HepG2 (cell line): Measurements from ENCODE around the gene MASTL. TPM values are rescaled to one million over a fixed set of nuclear protein-coding genes. Genes with fewer than 3 reads are reported as not detected.

Experiments
- ATAC-seq: fragments of 200-7000 bp; cut with Tn5 transposase; 3 replicates; pipeline ENCODE4 v1.9.1; 2020; ENCODE audit warnings: mild to moderate bottlenecking, moderate library complexity
- BruUV-seq: library from RNA; stranded (reverse); fragments of 400-500 nt; replicated peaks from 2 replicates; lab custom pipeline; 2021; lab: Mats Ljungman, UMichigan
- CTCF ChIA-PET: fragments of 300-600 bp; formaldehyde crosslinking; extraction: SDS; loops from one replicate; lab custom pipeline; 2021; ENCODE audit warnings: low total read pairs, inconsistent platforms, low intra/inter-chr PET ratio; lab: Yijun Ruan, JAX
- POLR2A ChIA-PET: fragments of 350-600 bp; sonication (Branson Sonifier 250); formaldehyde crosslinking; loops from one replicate; lab custom pipeline; 2020; ENCODE audit warnings: antibody characterized with exemption, inconsistent platforms; lab: Yijun Ruan, JAX
- DNase-seq: peaks from one replicate; pipeline ENCODE4 v3.0.0-alpha.2; 2015; ENCODE audit warnings: low spot score
- FAIRE-seq: peaks from 3 replicates; lab custom pipeline; 2011; peaks lifted over from hg19 to GRCh38; lab: Jason Lieb, UNC
- H2AFZ ChIP-seq: one replicate; pipeline ENCODE4 v1.6.1; 2011; ENCODE audit warnings: low read length, inconsistent platforms
- H3K27ac ChIP-seq: fragments of 300-600 bp; 3 replicates; pipeline ENCODE4 v1.8.0; 2011; ENCODE audit warnings: mixed run types, mild to moderate bottlenecking, mixed read lengths, low read length, inconsistent platforms; ENCODE audit not compliant: insufficient read depth; ENCODE audit errors: extremely low read length
- H3K27me3 ChIP-seq, 2 experiments: fragments of 200-600 bp in 1 of 2; 2 replicates in 1 of 2; 3 replicates in 1 of 2; pipeline versions ENCODE4 v1.6.0 to v1.8.0; 2011; ENCODE audit warnings: low read length in 2 of 2, mild to moderate bottlenecking in 2 of 2, moderate library complexity in 2 of 2, inconsistent platforms in 1 of 2; ENCODE audit not compliant: insufficient read depth in 2 of 2, control insufficient read depth in 1 of 2
- H3K36me3 ChIP-seq, 2 experiments: fragments of 200-600 bp in 1 of 2; replicated peaks in 1 of 2; 2 replicates in 1 of 2; 3 replicates in 1 of 2; pipeline versions ENCODE4 v1.5.1 to v1.8.0; 2011; ENCODE audit warnings: low read length in 2 of 2, inconsistent platforms in 1 of 2; ENCODE audit not compliant: insufficient read depth in 2 of 2, control insufficient read depth in 1 of 2
- H3K4me1 ChIP-seq: 2 replicates; pipeline ENCODE4 v1.5.1; 2012; ENCODE audit warnings: low read length, inconsistent platforms; ENCODE audit not compliant: insufficient read depth
- H3K4me2 ChIP-seq: 2 replicates; pipeline ENCODE4 v1.6.0; 2011; ENCODE audit warnings: low read depth, low read length, inconsistent platforms
- H3K4me3 ChIP-seq, 3 experiments: fragments of 200-600 bp in 1 of 3; sonication (generic), shearing (Covaris generic) in 1 of 3; replicated peaks in 1 of 3; 2 replicates each; pipeline ENCODE4 v1.5.1; 2011 to 2016; ENCODE audit warnings: low read length in 3 of 3, inconsistent platforms in 2 of 3, low read depth in 2 of 3, mild to moderate bottlenecking in 2 of 3, control low read depth in 1 of 3, mixed read lengths in 1 of 3; ENCODE audit not compliant: insufficient read depth in 1 of 3
- H3K79me2 ChIP-seq: one replicate; pipeline ENCODE4 v1.6.1; 2011; ENCODE audit warnings: low read length, inconsistent platforms; ENCODE audit not compliant: insufficient read depth
- H3K9ac ChIP-seq: 2 replicates; pipeline ENCODE4 v1.6.0; 2011; ENCODE audit warnings: mild to moderate bottlenecking, low read depth, low read length, inconsistent platforms; ENCODE audit not compliant: insufficient read depth
- H3K9me3 ChIP-seq: 2 replicates; pipeline ENCODE4 v1.5.1; 2012; ENCODE audit warnings: mild to moderate bottlenecking, low read length
- H4K20me1 ChIP-seq: 2 replicates; pipeline ENCODE4 v1.6.0; 2011; ENCODE audit warnings: inconsistent platforms, mild to moderate bottlenecking, low read length, moderate library complexity; ENCODE audit not compliant: insufficient read depth
- AGO2 ChIP-seq: fragments of 200-400 bp; formaldehyde crosslinking; optimal IDR thresholded peaks from 2 replicates; pipeline ENCODE3; 2017; ENCODE audit warnings: mild to moderate bottlenecking, low read depth, low read length, moderate library complexity
- HDAC2 ChIP-seq: sonication (generic); formaldehyde crosslinking; IDR thresholded peaks from 2 replicates; pipeline ENCODE4 v1.4.0; 2020; ENCODE audit warnings: missing genetic modification reagents
- KDM2A ChIP-seq: sonication (generic); formaldehyde crosslinking; IDR thresholded peaks from 2 replicates; pipeline ENCODE4 v1.4.0; 2020; ENCODE audit warnings: low read depth, missing genetic modification reagents, borderline replicate concordance
- NRL ChIP-seq: sonication (generic); formaldehyde crosslinking; IDR thresholded peaks from 2 replicates; pipeline ENCODE4 v1.5.0; 2020; ENCODE audit warnings: missing genetic modification reagents, mild to moderate bottlenecking, moderate library complexity, borderline replicate concordance
- RBFOX2 ChIP-seq: fragments of 200-400 bp; formaldehyde crosslinking; IDR thresholded peaks from 2 replicates; pipeline ENCODE4 v1.6.1; 2017; ENCODE audit warnings: low read depth, mild to moderate bottlenecking, low read length
- ZNF547 ChIP-seq: sonication (generic); formaldehyde crosslinking; IDR thresholded peaks from 2 replicates; pipeline ENCODE4 v1.5.1; 2020; ENCODE audit warnings: mild to moderate bottlenecking, missing genetic modification reagents
- ZNF562 ChIP-seq: sonication (generic); formaldehyde crosslinking; IDR thresholded peaks from 2 replicates; pipeline ENCODE4 v1.8.0; 2022; ENCODE audit warnings: missing genetic modification reagents, borderline replicate concordance
- ZNF572 ChIP-seq: sonication (generic); formaldehyde crosslinking; IDR thresholded peaks from 2 replicates; pipeline ENCODE4 v1.5.1; 2020; ENCODE audit warnings: mild to moderate bottlenecking, missing genetic modification reagents
- ZNF781 ChIP-seq: sonication (generic); formaldehyde crosslinking; IDR thresholded peaks from 2 replicates; pipeline ENCODE4 v1.5.1; 2020; ENCODE audit warnings: borderline replicate concordance, mild to moderate bottlenecking, missing genetic modification reagents; ENCODE audit errors: not compliant biosample characterization
- ZNF878 ChIP-seq: sonication (generic); formaldehyde crosslinking; IDR thresholded peaks from 2 replicates; pipeline ENCODE4 v1.8.1; 2023; ENCODE audit warnings: mild to moderate bottlenecking, missing genetic modification reagents, moderate library complexity
- WGBS: methylation state at CpG from one replicate; pipeline ENCODE4 v1.1.6; 2017; ENCODE audit warnings: low lambda C conversion rate; 5-methylcytosine and 5-hydroxymethylcytosine counted together
- in situ Hi-C: cut with HindIII; loops from 2 replicates; pipeline ENCODE4 v1.10.0; 2017; ENCODE audit warnings: low pct_unique_long_range_greater_than_20kb; ENCODE audit not compliant: extremely low pct_ligation_motif_present
- intact Hi-C: fragments of 100-400 bp; cut with micrococcal nuclease; formaldehyde crosslinking; loops from one replicate; pipeline ENCODE4 v1.10.0; 2022; ENCODE audit not compliant: unreplicated experiment
- polyA plus RNA-seq, 8 experiments: library from polyadenylated mRNA; depleted of rRNA in 3 of 8; stranded (reverse) in 7 of 8; unstranded in 1 of 8; fragments of >200 nt; fragmentation: Illumina TruSeq in 4 of 8; extraction: Trizol in 4 of 8; gene quantifications; 2 replicates each; pipeline versions ENCODE4 v1.2.1 to v1.2.3, GENCODE V29; 2011 to 2016; ENCODE audit warnings: low read depth in 4 of 8, missing spikeins in 1 of 8, mixed read lengths in 1 of 8; ENCODE audit not compliant: insufficient read depth in 1 of 8
- total RNA-seq, 5 experiments: library from RNA; depleted of rRNA; stranded (reverse); fragments of >200 nt; fragmentation: Illumina TruSeq; extraction: Trizol; gene quantifications; 2 replicates each; pipeline ENCODE4 v1.2.3, GENCODE V29; 2016; ENCODE audit warnings: low read depth in 1 of 5
- TF ChIP-seq, protein P1 (sequence below): sonication (generic); formaldehyde crosslinking; IDR thresholded peaks from 2 replicates; pipeline ENCODE4 v1.5.1; 2020; ENCODE audit warnings: missing genetic modification reagents, mild to moderate bottlenecking, borderline replicate concordance
- TF ChIP-seq, protein P2 (sequence below): sonication (generic); formaldehyde crosslinking; IDR thresholded peaks from 2 replicates; pipeline ENCODE4 v1.9.0; 2021; ENCODE audit warnings: missing genetic modification reagents, borderline replicate concordance
- TF ChIP-seq, protein P3 (sequence below): sonication (generic); formaldehyde crosslinking; IDR thresholded peaks from 2 replicates; pipeline ENCODE4 v1.4.0; 2020; ENCODE audit warnings: mild to moderate bottlenecking, missing genetic modification reagents

The MASTL gene
- total and polyA plus RNA-seq, 2 of the 13 experiments (the other 11 are each of a cell fraction or from before 2014, with no cell fraction given) = 6.0 to 18.0 TPM

DNA sequence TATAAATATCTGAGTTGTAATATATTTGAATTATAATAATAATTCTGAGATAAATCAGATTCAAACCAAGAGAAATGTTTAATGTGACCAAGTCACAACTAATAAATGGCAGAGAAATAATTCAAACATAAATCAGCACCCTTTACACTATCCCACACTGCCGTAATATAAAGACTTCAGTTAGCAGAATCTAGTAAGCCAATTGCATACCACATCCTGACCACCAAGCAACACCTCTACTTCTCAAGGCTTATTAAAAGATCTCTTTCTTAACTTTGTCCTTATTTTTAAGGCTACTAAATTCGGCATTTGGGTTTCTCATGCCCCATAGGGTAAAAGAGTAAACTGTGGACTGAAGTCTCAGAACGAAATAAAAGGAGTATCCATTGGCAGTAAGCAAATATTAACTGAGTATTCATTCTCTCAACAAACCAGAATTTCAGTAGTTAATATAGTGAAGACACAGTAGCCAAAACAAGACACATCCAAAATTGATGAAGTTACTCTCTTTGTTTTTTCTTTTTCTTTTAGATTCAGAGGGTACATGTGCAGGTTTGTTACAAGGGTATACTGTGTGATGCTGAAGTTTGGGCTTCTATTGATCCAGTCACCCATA is 70.6 kb downstream of the MASTL start:
- ATAC-seq (no peak), DNase-seq (no peak), FAIRE-seq (no peak)
- Histone ChIP-seq H4K20me1 (no peaks in the 10 kb centered on the region), H3K36me3 (peaks cover 4 to 23% of the 10 kb centered on the region in 2 experiments; a peak in 4 of 5 replicates), H3K4me2 (no peak overlapping the region), H3K27me3 (no peaks in the 10 kb centered on the region), H2AFZ (no peak overlapping the region), H3K4me3 (no peak overlapping the region), H3K4me1 (peaks cover 6% of the 10 kb centered on the region; the same call in 1 of the 2 replicates), H3K9me3 (no peaks in the 10 kb centered on the region), H3K79me2 (no peaks in the 10 kb centered on the region), H3K9ac (no peak overlapping the region), H3K27ac (no peak overlapping the region)
- in situ Hi-C loops (loop anchor here (10.0 kb wide), 1 partner anchor 129 kb away; no protein-coding TSS in a partner anchor), intact Hi-C loops (no loop called here)
- 62% methylated on average over 3 of the region's 3 CpGs for WGBS
- ChIA-PET POLR2A (no interaction called here), CTCF (no interaction called here)
- TF ChIP-seq ZNF878 (CRISPR knock-in tag) (no peak), ZNF547 (CRISPR knock-in tag) (no peak), ZNF562 (no peak), AGO2 (no peak), HDAC2 (no peak), ZNF572 (no peak), NRL (CRISPR knock-in tag) (no peak), RBFOX2 (no peak), ZNF781 (CRISPR knock-in tag) (no peak), KDM2A (no peak)
- TF ChIP-seq, protein P1, sequence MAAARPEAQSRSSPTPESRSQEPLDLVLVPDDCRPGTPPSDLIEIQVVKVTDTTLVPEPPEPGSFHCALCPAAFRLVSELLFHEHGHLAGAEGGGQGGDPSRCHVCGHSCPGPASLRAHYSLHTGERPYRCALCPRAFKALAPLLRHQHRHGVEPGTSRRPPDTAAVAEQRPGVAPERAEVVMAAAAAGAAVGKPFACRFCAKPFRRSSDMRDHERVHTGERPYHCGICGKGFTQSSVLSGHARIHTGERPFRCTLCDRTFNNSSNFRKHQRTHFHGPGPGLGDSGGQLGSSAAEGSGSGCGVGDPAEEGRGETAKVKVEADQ (CRISPR knock-in tag) = no peak
- TF ChIP-seq, protein P2, sequence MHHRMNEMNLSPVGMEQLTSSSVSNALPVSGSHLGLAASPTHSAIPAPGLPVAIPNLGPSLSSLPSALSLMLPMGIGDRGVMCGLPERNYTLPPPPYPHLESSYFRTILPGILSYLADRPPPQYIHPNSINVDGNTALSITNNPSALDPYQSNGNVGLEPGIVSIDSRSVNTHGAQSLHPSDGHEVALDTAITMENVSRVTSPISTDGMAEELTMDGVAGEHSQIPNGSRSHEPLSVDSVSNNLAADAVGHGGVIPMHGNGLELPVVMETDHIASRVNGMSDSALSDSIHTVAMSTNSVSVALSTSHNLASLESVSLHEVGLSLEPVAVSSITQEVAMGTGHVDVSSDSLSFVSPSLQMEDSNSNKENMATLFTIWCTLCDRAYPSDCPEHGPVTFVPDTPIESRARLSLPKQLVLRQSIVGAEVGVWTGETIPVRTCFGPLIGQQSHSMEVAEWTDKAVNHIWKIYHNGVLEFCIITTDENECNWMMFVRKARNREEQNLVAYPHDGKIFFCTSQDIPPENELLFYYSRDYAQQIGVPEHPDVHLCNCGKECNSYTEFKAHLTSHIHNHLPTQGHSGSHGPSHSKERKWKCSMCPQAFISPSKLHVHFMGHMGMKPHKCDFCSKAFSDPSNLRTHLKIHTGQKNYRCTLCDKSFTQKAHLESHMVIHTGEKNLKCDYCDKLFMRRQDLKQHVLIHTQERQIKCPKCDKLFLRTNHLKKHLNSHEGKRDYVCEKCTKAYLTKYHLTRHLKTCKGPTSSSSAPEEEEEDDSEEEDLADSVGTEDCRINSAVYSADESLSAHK (CRISPR knock-in tag) = no peak
- TF ChIP-seq, protein P3, sequence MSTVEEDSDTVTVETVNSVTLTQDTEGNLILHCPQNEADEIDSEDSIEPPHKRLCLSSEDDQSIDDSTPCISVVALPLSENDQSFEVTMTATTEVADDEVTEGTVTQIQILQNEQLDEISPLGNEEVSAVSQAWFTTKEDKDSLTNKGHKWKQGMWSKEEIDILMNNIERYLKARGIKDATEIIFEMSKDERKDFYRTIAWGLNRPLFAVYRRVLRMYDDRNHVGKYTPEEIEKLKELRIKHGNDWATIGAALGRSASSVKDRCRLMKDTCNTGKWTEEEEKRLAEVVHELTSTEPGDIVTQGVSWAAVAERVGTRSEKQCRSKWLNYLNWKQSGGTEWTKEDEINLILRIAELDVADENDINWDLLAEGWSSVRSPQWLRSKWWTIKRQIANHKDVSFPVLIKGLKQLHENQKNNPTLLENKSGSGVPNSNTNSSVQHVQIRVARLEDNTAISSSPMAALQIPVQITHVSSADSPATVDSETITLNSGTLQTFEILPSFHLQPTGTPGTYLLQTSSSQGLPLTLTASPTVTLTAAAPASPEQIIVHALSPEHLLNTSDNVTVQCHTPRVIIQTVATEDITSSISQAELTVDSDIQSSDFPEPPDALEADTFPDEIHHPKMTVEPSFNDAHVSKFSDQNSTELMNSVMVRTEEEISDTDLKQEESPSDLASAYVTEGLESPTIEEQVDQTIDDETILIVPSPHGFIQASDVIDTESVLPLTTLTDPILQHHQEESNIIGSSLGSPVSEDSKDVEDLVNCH = no peak
- no TSS peak for BruUV-seq
